GM12801 (cell line): ENCODE data around the gene AIP.

Source experiments
- CTCF ChIP-seq: IDR thresholded peaks from one replicate; pipeline ENCODE4 v1.5.1; 2011; ENCODE audit warnings: control low read depth; ENCODE audit not compliant: insufficient read length; ENCODE audit errors: extremely low read depth

Gene AIP

DNA sequence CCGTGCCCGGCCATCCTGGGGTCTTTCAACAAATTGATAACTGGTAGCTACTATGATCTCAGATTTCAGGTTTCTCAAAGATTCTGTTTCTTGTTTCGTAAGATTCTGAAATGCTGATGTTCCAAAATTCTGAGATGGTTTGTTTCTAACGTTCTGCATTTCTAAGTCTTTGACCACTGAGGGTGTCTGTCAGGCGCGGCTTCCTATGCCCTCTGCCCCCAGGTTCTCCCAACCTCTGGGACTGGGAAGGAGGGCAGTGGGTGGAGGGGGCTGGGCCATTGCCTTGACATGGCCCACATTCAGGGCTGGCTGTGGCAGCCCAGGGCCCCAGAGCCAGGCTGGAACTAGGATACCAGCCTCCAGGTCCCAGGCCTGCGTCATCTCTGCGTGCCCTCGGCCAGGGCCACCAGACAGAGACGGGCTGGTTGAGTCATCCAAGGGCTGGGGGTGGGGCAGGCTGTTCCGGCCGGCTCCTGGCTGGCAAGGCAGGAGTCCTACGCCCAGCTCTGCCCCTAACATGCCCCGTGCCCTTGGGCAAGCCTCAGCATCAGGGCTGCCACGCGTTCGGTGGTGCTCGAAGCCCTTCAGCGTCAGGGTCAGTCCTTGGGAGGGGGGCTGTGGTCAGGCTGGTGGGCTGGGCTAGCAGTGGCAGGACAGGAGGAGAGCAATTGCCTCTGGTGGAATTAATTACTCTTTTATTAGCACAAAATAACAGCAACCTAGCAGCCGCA is 19.0 kb upstream of the AIP start:
- TF ChIP-seq CTCF: no peak

GRCh38 chr11:67464411-67465188 is 18.2 kb upstream of the AIP start:
- no peak for TF ChIP-seq CTCF

- no peak for TF ChIP-seq CTCF
Measured at GRCh38 chr11:67465189-67465510, 17.7 kb upstream of the AIP start.

DNA sequence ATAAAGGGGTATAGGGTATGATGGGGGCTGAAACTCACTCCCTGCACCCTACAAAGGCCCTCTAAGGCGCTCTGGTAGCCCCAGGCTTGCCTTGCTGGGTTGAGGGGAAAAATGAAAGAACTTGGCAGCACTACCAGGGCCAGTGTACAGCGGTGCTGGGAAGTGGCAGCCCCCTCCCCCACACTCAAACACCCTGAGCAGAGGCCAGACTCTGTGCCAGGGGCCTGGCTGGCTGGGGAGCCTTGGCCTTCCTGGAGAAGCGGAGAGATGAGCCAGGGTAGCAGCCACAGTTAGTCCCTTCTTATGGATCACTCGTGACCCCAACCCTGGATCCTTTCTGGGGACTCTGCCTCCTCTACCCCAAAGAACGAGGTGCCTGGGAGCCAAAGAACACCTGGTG is 16.5 kb upstream of the AIP start:
- no peak for TF ChIP-seq CTCF

- no peak for TF ChIP-seq CTCF
Measured at GRCh38 chr11:67466962-67467771, 15.7 kb upstream of the AIP start.

DNA sequence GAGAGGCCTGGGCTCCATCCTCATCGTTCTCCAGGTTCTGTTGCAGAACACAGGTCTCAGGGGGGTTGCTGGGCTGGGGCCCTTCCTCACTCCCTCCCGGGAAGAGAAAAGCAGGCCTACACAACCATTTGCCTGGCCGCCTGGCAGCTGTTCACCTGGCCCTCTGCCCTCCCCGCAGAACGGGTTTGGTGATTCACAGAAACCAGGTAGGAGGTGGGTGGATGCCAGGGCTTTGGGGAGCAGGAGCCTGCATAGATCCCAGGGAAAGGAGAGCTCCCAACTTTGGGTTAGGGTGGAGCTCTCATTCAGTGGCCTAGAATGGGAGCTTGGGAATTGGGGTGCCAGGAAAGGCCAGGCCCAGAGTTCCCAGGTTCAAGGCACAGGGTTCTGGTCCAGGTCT is 14.8 kb upstream of the AIP start:
- TF ChIP-seq CTCF: no peak

DNA sequence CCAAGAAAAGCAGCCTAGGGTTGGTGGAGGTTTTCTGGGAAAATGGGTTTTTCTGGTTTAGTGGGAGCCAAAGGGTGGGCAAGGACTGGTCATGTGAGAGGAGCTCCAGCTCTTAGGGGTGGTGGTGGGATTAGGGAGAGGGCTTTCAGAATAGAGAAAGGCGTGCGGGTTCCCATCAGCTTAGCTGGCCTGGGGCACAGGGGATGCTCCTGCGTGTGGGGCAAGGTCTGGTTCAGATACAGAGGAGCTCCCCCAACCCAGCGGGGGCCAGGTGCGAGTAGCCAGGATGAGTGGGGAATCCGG is 14.4 kb upstream of the AIP start:
- TF ChIP-seq CTCF: no peak
